GM19023 (cell line): ENCODE data around the gene TBC1D3G.
"Not testable (repeated sequence)": the region's sequence is repeated elsewhere in the genome, so short reads cannot be mapped to it uniquely, and the experiment has no call there.

Experiments used
- ATAC-seq: cut with Tn5 transposase; IDR thresholded peaks from one replicate; pipeline ENCODE4 v1.9.1; 2021; ENCODE audit warnings: mild to moderate bottlenecking, moderate library complexity; ENCODE audit not compliant: unreplicated experiment

Gene TBC1D3G

DNA sequence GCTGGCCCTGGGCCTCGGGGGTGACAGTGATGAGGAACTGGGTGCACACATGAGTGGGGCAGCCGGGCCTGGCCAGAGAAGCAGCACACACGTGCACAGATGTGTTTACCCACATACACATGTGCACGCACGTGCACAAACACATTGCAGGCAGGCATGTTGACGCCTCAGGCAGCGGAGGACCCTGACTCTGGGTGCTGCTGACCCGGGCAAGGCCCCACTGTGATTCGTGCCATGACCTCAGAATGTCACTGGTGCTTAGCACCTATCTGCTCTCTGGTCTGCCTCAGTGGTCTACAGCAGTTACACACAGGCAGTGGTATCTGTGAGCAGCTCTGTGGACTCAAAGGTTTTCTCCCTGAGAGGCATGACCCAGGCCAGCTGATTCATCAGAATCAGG lies at the start of gene TBC1D3G:
TBC1D3G (plus strand) TSS at position 301 of the 400 bp plus-strand sequence. CDS start 1,528 bp downstream, outside the sequence.
- ATAC-seq = not testable (repeated sequence)

DNA sequence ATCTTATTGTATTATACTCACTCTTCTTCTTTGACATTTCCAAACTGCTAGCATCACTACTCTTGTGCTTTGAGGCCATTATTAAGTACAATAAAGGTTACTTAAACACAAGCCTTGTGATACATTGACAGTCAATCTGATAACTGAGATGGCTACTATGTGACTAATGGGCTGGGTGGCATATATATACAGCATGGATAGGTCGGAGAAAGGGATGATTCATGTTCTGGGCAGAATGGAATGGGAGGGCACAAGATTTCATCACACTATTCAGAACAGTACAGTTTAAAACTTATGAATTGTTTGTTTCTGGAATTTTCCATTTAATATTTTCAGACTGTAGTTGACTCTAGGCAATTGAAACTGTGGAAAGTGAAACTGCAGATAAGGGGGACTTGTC lies 40.4 kb upstream of the TBC1D3G start:
- not testable (repeated sequence) for ATAC-seq

DNA sequence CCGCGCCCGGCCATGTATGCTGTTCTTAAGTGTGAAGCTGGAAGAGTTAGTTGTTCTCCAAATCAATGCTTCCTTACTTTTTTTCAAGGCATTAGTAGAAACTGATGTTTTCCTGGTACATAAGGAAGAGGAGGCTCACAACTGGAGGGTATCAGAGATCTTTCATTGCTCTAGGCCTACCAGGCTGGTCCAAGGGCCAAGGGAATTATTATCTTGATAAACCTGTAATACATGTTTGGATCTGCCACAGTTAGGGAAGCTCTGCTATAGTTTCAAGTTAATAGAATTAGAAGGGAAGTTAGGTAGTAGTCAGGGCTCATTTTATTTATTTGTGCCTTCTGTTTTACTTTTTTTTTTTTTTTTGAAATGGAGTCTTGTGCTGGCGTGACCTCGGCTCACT lies 39.5 kb upstream of the TBC1D3G start:
- ATAC-seq = not testable (repeated sequence)

DNA sequence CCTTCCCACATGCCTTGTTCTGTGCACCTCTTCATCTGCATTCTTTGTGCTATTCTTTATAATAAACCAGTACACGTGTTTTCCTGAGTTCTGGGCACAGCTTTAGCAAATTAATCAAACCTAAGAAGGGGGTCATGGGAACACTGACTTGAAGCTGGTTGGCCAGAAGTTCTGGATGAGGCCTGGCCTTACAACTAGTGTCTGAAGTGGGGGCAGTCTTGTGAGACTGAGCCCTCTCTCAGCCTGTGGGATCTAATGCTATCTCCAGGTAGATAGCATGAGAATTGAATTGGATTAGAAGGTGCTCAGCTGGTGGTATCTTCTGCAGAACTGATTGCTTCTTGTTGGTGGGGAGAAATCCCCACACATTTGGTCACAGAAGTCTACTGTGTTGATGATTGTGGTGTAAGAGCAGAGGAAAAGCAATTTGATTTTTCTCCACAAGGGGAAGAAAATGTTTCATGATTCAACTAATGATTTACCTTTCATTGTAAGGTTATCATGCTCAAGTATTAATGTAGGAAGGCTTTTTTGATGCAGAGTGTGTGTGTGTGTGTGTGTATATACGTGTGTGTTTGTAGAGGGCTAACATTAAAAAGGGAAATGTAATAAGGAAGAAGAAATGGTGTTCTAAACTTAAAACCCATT lies 33.6 kb upstream of the TBC1D3G start:
- not testable (repeated sequence) for ATAC-seq

DNA sequence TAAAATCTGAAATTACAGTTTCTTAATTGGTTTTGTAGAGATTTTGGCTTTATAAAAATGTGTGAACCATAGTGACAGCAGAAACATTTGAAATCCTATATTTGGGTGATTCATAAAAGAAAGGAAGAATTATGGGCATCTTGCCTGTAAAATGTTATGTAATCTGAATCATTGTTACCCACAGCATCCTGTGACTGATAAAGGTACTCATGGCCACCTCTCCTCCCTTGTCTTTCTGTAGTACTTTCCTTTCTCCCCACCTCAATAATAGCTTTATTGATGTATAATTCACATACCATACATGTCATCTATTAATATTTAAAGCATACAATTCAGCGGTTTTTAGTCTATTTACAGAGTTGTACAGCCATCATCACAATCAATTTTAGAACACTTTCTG lies 28.5 kb upstream of the TBC1D3G start:
- not testable (repeated sequence) for ATAC-seq

DNA sequence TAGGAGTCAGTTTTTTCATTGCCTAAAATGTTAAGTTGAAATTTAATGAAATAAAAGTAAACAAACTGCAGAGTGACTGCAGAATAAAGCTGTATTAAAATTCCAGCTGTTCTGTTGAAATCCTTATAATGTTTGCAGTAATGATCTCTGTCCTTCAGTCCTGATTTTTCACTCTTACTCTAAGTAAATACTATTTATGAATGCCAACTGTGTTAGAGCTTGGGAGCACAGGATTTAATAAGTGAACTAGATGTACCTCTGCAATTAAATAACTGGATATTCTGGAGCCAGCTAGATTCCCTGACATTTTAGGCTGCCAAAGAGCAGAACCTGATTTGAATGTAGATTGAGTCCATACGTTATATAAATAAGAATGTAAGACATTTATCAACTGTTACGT lies 7.9 kb upstream of the TBC1D3G start:
- not testable (repeated sequence) for ATAC-seq

DNA sequence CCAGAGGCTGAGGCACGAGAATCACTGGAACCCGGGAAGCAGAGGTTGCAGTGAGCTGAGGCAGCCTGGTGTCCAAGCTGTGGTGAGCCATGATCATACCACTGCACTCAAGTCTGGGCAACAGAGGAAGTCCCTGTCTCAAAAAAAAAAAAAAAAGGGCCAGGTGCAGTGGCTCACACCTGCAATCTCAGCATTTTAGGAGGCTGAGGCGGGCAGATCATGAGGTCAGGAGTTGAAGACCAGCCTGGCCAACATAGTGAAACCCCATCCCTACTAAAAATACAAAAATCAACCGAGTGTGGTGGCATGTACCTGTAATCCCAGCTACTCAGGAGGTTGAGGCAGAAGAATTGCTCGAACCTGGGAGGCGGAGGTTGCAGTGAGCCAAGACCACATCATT lies 38.8 kb downstream of the TBC1D3G start:
- ATAC-seq = not testable (repeated sequence)

DNA sequence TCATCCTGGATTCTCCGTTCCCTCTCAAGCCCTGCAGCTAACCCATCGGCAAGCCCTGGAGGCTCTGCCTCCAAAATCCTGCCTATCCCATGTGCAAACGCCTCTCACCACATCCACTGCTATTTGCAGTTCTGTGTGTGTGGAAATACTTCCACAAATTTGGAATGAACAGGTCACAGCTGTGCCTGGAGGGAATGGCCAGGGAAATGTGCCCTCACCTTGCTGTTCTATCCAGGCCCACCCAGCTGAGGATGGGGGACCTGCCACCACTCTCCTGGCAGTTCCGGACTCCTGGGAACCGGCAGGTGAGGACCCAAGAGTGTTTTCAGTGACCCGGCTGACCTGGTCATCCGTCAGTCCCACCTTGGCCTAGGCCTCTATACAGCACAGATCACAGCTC lies 52.3 kb downstream of the TBC1D3G start:
- ATAC-seq = not testable (repeated sequence)
